A673 (cell line): Measurements from ENCODE around the gene ZMYND8.

Source experiments
- EZH2 ChIP-seq: fragments of 200-600 bp; sonication (generic); IDR thresholded peaks from 2 replicates; pipeline ENCODE4 v1.6.1; 2017; ENCODE audit warnings: borderline replicate concordance, low read depth, mild to moderate bottlenecking, mixed read lengths, antibody characterized with exemption, low read length; ENCODE audit not compliant: poor library complexity, severe bottlenecking
- TF ChIP-seq, protein P1 (sequence below): fragments of 300-800, 200-600 bp; sonication (generic); conservative IDR thresholded peaks from 2 replicates; pipeline ENCODE4 v1.5.1; 2017; ENCODE audit warnings: low read depth, mild to moderate bottlenecking, antibody characterized with exemption, low read length, moderate library complexity, mixed read lengths

DNA sequence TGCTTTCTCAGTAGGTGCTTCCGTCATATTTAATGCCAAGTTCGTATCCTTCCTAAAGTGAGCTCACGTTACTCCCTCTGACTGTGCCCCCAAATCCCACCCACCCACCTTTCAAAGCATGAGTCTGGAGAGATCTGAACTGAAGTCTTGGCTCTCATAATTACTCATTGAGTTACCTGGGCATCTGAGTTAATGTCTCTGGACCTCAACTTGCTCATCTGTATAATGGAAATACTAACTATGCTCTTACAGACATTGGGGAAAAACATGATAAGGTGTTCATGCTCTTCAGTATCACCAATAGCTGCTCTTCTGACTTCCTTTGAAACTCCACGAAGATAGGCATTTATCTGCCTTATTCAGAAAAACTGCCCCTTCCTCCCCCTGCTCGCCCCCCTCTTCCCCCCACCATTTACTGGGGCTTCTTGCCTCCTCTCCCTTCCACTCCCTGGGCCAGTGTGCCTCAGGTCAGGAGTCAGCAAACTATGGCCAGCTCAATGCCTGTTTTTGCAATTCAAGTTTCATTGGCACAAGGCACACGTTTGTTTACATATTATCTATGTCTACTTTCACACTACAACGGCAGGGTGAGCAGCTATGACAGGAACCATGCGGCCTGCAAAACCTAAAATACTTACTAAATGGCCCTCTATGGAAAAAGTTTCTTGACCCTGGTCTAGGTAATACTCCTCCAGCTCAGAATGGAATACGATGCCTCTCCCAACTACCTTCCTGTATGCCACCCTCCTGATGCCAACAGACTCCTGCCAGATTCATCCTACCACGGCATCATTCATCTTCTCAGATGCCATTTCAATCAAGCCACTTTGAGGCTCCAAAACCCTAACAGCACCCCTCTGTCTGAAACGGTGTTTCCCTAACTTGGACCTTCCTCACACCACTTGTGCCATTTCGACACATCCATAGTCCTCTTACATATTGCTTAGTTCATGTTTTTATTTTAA is 138.7 kb downstream of the ZMYND8 start:
- TF ChIP-seq, protein P1, sequence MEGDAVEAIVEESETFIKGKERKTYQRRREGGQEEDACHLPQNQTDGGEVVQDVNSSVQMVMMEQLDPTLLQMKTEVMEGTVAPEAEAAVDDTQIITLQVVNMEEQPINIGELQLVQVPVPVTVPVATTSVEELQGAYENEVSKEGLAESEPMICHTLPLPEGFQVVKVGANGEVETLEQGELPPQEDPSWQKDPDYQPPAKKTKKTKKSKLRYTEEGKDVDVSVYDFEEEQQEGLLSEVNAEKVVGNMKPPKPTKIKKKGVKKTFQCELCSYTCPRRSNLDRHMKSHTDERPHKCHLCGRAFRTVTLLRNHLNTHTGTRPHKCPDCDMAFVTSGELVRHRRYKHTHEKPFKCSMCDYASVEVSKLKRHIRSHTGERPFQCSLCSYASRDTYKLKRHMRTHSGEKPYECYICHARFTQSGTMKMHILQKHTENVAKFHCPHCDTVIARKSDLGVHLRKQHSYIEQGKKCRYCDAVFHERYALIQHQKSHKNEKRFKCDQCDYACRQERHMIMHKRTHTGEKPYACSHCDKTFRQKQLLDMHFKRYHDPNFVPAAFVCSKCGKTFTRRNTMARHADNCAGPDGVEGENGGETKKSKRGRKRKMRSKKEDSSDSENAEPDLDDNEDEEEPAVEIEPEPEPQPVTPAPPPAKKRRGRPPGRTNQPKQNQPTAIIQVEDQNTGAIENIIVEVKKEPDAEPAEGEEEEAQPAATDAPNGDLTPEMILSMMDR, result no peak
- no peak for TF ChIP-seq EZH2
